Gastrocnemius medialis (tissue), 4 donors: Measurements from ENCODE around the gene CST6.

Experiments used
- CTCF ChIP-seq, 5 experiments: fragments of 450-650 bp in 3 of 5; fragments of 200-600 bp in 2 of 5; sonication (generic) in 2 of 5; IDR thresholded peaks in 4 of 5; conservative IDR thresholded peaks in 1 of 5; 1 replicate in 4 of 5; 2 replicates in 1 of 5; pipeline ENCODE4 v1.5.1; 2016 to 2019; ENCODE audit warnings: antibody characterized with exemption in 5 of 5, mild to moderate bottlenecking in 3 of 5, moderate library complexity in 3 of 5
- POLR2A ChIP-seq, 2 donors: fragments of 450-650 bp; IDR thresholded peaks; one replicate each; pipeline ENCODE4 v1.6.1; 2017; ENCODE audit warnings: antibody characterized with exemption in 2 of 2, mild to moderate bottlenecking in 2 of 2, moderate library complexity in 2 of 2

- no peak for TF ChIP-seq CTCF (IDR thresholded peaks at IDR 0.05 in 4 of 5, conservative IDR thresholded peaks at IDR 0.05 in 1 of 5)
- TF ChIP-seq POLR2A (IDR thresholded peaks at IDR 0.05), result no peak
Observed at GRCh38 chr11:66062408-66062807, 50.6 kb downstream of the CST6 start.
